Osteoblast (primary cell): Measurements from ENCODE around the gene MED26. TPM values are rescaled to one million over a fixed set of nuclear protein-coding genes. Genes with fewer than 3 reads are reported as not detected.

Source experiments
- DNase-seq: peaks from one replicate; pipeline ENCODE4 v3.0.0; 2011; ENCODE audit warnings: low spot score, mixed read lengths; ENCODE audit not compliant: insufficient read length; ENCODE audit errors: missing footprints
- H2AFZ ChIP-seq: 2 replicates; pipeline ENCODE4 v1.6.0; 2011; ENCODE audit warnings: mild to moderate bottlenecking, low read length
- H3K27ac ChIP-seq: 2 replicates; pipeline ENCODE4 v1.5.1; 2011; ENCODE audit warnings: mild to moderate bottlenecking, low read depth, low read length, moderate library complexity
- H3K27me3 ChIP-seq: 2 replicates; pipeline ENCODE4 v1.6.0; 2012; ENCODE audit warnings: mild to moderate bottlenecking, control low read depth, inconsistent platforms, low read length, moderate library complexity; ENCODE audit not compliant: insufficient read depth
- H3K36me3 ChIP-seq: 2 replicates; pipeline ENCODE4 v1.5.1; 2011; ENCODE audit warnings: mild to moderate bottlenecking, low read length, control low read depth, moderate library complexity; ENCODE audit not compliant: insufficient read depth
- H3K4me1 ChIP-seq: 2 replicates; pipeline ENCODE4 v1.5.1; 2011; ENCODE audit warnings: mild to moderate bottlenecking, low read length, control low read depth, moderate library complexity; ENCODE audit not compliant: insufficient read depth
- H3K4me2 ChIP-seq: 2 replicates; pipeline ENCODE4 v1.6.0; 2011; ENCODE audit warnings: mild to moderate bottlenecking, low read length; ENCODE audit not compliant: insufficient read depth
- H3K4me3 ChIP-seq: fragments of 200-600 bp; sonication (generic); 3 replicates; pipeline ENCODE4 v1.5.1; 2012; ENCODE audit warnings: mild to moderate bottlenecking, low read length, inconsistent platforms; ENCODE audit not compliant: insufficient read depth
- H3K79me2 ChIP-seq: 2 replicates; pipeline ENCODE4 v1.6.0; 2012; ENCODE audit warnings: mild to moderate bottlenecking, low read length, control low read depth, inconsistent platforms; ENCODE audit not compliant: insufficient read depth
- H3K9me3 ChIP-seq: 2 replicates; pipeline ENCODE4 v1.5.1; 2011; ENCODE audit warnings: low read depth, low read length, control low read depth
- H4K20me1 ChIP-seq: 2 replicates; pipeline ENCODE4 v1.6.0; 2012; ENCODE audit warnings: mild to moderate bottlenecking, low read length, control low read depth; ENCODE audit not compliant: insufficient read depth
- total RNA-seq: library from RNA; depleted of rRNA; stranded (reverse); fragments of >200 nt; gene quantifications from 2 replicates; pipeline ENCODE4 v1.2.3, GENCODE V29; 2012
- TF ChIP-seq, protein P1 (sequence below): IDR thresholded peaks from 2 replicates; pipeline ENCODE4 v1.5.1; 2011; ENCODE audit warnings: mild to moderate bottlenecking, low read depth, low read length, moderate library complexity; ENCODE audit errors: extremely low read depth

MED26 gene
- total RNA-seq, 1 donor: 5.8 TPM

GRCh38 chr19:16668176-16668575, 40.2 kb upstream of the MED26 start:
- TF ChIP-seq, protein P1, sequence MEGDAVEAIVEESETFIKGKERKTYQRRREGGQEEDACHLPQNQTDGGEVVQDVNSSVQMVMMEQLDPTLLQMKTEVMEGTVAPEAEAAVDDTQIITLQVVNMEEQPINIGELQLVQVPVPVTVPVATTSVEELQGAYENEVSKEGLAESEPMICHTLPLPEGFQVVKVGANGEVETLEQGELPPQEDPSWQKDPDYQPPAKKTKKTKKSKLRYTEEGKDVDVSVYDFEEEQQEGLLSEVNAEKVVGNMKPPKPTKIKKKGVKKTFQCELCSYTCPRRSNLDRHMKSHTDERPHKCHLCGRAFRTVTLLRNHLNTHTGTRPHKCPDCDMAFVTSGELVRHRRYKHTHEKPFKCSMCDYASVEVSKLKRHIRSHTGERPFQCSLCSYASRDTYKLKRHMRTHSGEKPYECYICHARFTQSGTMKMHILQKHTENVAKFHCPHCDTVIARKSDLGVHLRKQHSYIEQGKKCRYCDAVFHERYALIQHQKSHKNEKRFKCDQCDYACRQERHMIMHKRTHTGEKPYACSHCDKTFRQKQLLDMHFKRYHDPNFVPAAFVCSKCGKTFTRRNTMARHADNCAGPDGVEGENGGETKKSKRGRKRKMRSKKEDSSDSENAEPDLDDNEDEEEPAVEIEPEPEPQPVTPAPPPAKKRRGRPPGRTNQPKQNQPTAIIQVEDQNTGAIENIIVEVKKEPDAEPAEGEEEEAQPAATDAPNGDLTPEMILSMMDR: no peak
- Histone ChIP-seq H3K9me3 (no peaks in the 10 kb centered on the region), H2AFZ (no peak overlapping the region), H3K4me2 (no peak overlapping the region), H4K20me1 (no peaks in the 10 kb centered on the region), H3K36me3 (no peaks in the 10 kb centered on the region), H3K4me1 (no peaks in the 10 kb centered on the region), H3K4me3 (no peak overlapping the region), H3K27ac (no peak overlapping the region), H3K79me2 (no peaks in the 10 kb centered on the region), H3K27me3 (no peaks in the 10 kb centered on the region)
- DNase-seq: no peak

DNA sequence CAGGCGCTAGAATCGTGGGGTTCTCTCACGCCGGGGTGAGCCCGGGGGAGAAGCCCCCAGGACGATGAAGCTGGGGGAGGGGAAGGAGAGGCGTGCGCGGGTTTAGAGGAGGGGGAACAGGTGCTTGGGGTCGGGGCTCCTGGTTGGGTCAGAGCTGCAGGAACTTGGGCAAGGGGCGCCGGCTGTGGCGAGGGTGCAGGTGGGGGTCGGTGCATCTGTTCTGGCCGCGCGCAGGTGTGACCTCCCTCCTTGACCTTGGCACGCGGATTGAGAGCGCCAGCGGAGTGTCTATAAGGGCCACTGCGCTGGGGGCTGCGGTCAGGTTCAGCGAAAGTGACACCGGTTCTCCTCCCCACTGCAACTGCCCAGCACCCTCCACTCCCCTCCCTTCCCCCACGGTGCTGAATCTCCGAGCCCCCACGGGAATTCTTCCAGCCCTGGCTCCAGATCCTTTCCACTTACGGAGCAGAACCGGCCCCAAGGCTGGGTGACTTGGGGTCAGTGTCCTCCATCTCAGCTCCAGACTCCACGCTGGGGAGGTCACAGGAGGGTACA, 33.6 kb upstream of the MED26 start:
- TF ChIP-seq, protein P1: no peak
- H3K27me3 ChIP-seq: no peaks in the 10 kb centered on the region
- H3K79me2 ChIP-seq: peaks cover 30% of the 10 kb centered on the region
- H4K20me1 ChIP-seq: peaks cover 27% of the 10 kb centered on the region
- peak overlapping the region; percentile 98 for H3K4me2 ChIP-seq
- no peak overlapping the region for H3K27ac ChIP-seq
- peaks cover 22% of the 10 kb centered on the region for H3K36me3 ChIP-seq
- peaks cover 22% of the 10 kb centered on the region for H3K4me1 ChIP-seq
- DNase-seq: peak; percentile 58
- H2AFZ ChIP-seq: peak overlapping the region; percentile 60
- H3K9me3 ChIP-seq: no peaks in the 10 kb centered on the region
- H3K4me3 ChIP-seq: peak overlapping the region; percentile 93

- no peaks in the 10 kb centered on the region for H3K27me3 ChIP-seq
- peaks cover 26% of the 10 kb centered on the region for H3K36me3 ChIP-seq
- peaks cover 30% of the 10 kb centered on the region for H4K20me1 ChIP-seq
- TF ChIP-seq, protein P1: no peak
- H3K27ac ChIP-seq: peak within 1 kb of the TSS; percentile 91
- peak within 1 kb of the TSS; percentile 99 for H2AFZ ChIP-seq
- DNase-seq: peak; percentile 85
- H3K4me2 ChIP-seq: peak within 1 kb of the TSS; percentile 98
- H3K4me3 ChIP-seq: peak within 1 kb of the TSS; percentile 93
- peaks cover 22% of the 10 kb centered on the region for H3K4me1 ChIP-seq
- no peaks in the 10 kb centered on the region for H3K9me3 ChIP-seq
- H3K79me2 ChIP-seq: peaks cover 36% of the 10 kb centered on the region
Observed at GRCh38 chr19:16660763-16661479, 32.9 kb upstream of the MED26 start, which contains the start of gene TMEM38A. TMEM38A (plus strand) TSS chr19:16661139; CDS start chr19:16661218, 79 bp downstream.
